ENCODE data around the gene WASHC4. TPM values are rescaled to one million over a fixed set of nuclear protein-coding genes. Genes with fewer than 3 reads are reported as not detected.
"Not testable (repeated sequence)": the region's sequence is repeated elsewhere in the genome, so short reads cannot be mapped to it uniquely, and the experiment has no call there.

Gene WASHC4
- total RNA-seq, 1 donor from 2014 or later = 52.7 TPM

GRCh38 chr12:105085501-105085900, 22.0 kb upstream of the WASHC4 start:
- Mint-ChIP-seq H3K36me3 (ENCODE audit: insufficient read depth) (no peaks in the 10 kb centered on the region), H3K27ac (no peak overlapping the region), H3K27me3 (peaks cover 40% of the 10 kb centered on the region), H3K4me3 (ENCODE audit: low read depth) (peak overlapping the region; percentile 2), H3K9me3 (ENCODE audit: low read depth) (peaks cover 5% of the 10 kb centered on the region), H3K4me1 (ENCODE audit: low read depth) (peaks cover 6% of the 10 kb centered on the region)
- TF ChIP-seq CTCF (IDR thresholded peaks at IDR 0.05; ENCODE audit: unreplicated experiment) = no peak
- DNase-seq (ENCODE audit: low spot score, unreplicated experiment) = no peak

- H3K9me3 Mint-ChIP-seq (ENCODE audit: low read depth) = peaks cover 9% of the 10 kb centered on the region
- no peak for DNase-seq (ENCODE audit: low spot score, unreplicated experiment)
- no peak overlapping the region for H3K4me3 Mint-ChIP-seq (ENCODE audit: low read depth)
- no peak overlapping the region for H3K27ac Mint-ChIP-seq
- H3K36me3 Mint-ChIP-seq (ENCODE audit: insufficient read depth) = peaks cover 2% of the 10 kb centered on the region
- no peak for TF ChIP-seq CTCF (IDR thresholded peaks at IDR 0.05; ENCODE audit: unreplicated experiment)
- peaks cover 14% of the 10 kb centered on the region for H3K27me3 Mint-ChIP-seq
- peaks cover 9% of the 10 kb centered on the region for H3K4me1 Mint-ChIP-seq (ENCODE audit: low read depth)
Measured at GRCh38 chr12:105089817-105090216, 17.7 kb upstream of the WASHC4 start.

GRCh38 chr12:105090361-105090760, 17.2 kb upstream of the WASHC4 start:
- H3K4me3 Mint-ChIP-seq (ENCODE audit: low read depth) = no peak overlapping the region
- DNase-seq (ENCODE audit: low spot score, unreplicated experiment) = no peak
- H3K4me1 Mint-ChIP-seq (ENCODE audit: low read depth) = peaks cover 9% of the 10 kb centered on the region
- peaks cover 2% of the 10 kb centered on the region for H3K36me3 Mint-ChIP-seq (ENCODE audit: insufficient read depth)
- H3K27ac Mint-ChIP-seq = no peak overlapping the region
- H3K27me3 Mint-ChIP-seq = peaks cover 12% of the 10 kb centered on the region
- no peak for TF ChIP-seq CTCF (IDR thresholded peaks at IDR 0.05; ENCODE audit: unreplicated experiment)
- peaks cover 13% of the 10 kb centered on the region for H3K9me3 Mint-ChIP-seq (ENCODE audit: low read depth)

GRCh38 chr12:105091476-105092206, 15.9 kb upstream of the WASHC4 start:
- Mint-ChIP-seq H3K27ac (peak overlapping the region; percentile 38), H3K4me1 (ENCODE audit: low read depth) (peaks cover 9% of the 10 kb centered on the region), H3K9me3 (ENCODE audit: low read depth) (peaks cover 13% of the 10 kb centered on the region), H3K36me3 (ENCODE audit: insufficient read depth) (peaks cover 2% of the 10 kb centered on the region), H3K4me3 (ENCODE audit: low read depth) (peak overlapping the region; percentile 67), H3K27me3 (peaks cover 4% of the 10 kb centered on the region)
- TF ChIP-seq CTCF (IDR thresholded peaks at IDR 0.05; ENCODE audit: unreplicated experiment) = no peak
- DNase-seq (ENCODE audit: low spot score, unreplicated experiment) = no peak

- peak overlapping the region; percentile 63 for H3K27ac Mint-ChIP-seq
- H3K36me3 Mint-ChIP-seq (ENCODE audit: insufficient read depth) = peaks cover 2% of the 10 kb centered on the region
- H3K4me3 Mint-ChIP-seq (ENCODE audit: low read depth) = peak overlapping the region; percentile 67
- peaks cover 9% of the 10 kb centered on the region for H3K4me1 Mint-ChIP-seq (ENCODE audit: low read depth)
- TF ChIP-seq CTCF (IDR thresholded peaks at IDR 0.05; ENCODE audit: unreplicated experiment) = peak; percentile 18
- no peak for DNase-seq (ENCODE audit: low spot score, unreplicated experiment)
- peaks cover 3% of the 10 kb centered on the region for H3K27me3 Mint-ChIP-seq
- peaks cover 13% of the 10 kb centered on the region for H3K9me3 Mint-ChIP-seq (ENCODE audit: low read depth)
Measured at GRCh38 chr12:105092336-105092735, 15.2 kb upstream of the WASHC4 start.

- not testable (repeated sequence) for H3K4me3 Mint-ChIP-seq (ENCODE audit: low read depth); H3K4me1 Mint-ChIP-seq (ENCODE audit: low read depth); H3K27me3 Mint-ChIP-seq; DNase-seq (ENCODE audit: low spot score, unreplicated experiment); H3K36me3 Mint-ChIP-seq (ENCODE audit: insufficient read depth); H3K27ac Mint-ChIP-seq
- peaks cover 13% of the 10 kb centered on the region for H3K9me3 Mint-ChIP-seq (ENCODE audit: low read depth)
Measured at GRCh38 chr12:105095338-105095737, 12.2 kb upstream of the WASHC4 start.
